ENCODE results near the gene UBE3B.

UBE3B gene

DNA sequence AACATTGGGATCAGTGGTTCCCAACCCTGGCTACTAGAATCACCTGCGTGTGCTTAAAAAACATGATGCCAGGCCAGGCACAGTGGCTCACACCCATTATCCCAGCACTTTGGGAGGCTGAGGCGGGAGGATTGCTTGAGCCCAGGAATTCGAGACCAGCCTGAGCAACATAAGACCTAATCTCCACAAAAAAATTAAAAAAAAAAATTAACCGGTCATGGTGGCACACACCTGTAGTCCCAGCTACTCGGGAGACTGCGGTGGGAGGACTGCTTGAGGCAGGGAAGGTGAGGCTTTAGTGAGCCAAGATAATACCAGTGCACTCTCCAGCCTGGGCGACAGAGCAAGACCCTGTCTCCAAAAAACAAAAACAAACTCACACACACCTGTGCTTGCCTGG lies 2.3 kb upstream of the UBE3B start:
- no peak for DNase-seq

DNA sequence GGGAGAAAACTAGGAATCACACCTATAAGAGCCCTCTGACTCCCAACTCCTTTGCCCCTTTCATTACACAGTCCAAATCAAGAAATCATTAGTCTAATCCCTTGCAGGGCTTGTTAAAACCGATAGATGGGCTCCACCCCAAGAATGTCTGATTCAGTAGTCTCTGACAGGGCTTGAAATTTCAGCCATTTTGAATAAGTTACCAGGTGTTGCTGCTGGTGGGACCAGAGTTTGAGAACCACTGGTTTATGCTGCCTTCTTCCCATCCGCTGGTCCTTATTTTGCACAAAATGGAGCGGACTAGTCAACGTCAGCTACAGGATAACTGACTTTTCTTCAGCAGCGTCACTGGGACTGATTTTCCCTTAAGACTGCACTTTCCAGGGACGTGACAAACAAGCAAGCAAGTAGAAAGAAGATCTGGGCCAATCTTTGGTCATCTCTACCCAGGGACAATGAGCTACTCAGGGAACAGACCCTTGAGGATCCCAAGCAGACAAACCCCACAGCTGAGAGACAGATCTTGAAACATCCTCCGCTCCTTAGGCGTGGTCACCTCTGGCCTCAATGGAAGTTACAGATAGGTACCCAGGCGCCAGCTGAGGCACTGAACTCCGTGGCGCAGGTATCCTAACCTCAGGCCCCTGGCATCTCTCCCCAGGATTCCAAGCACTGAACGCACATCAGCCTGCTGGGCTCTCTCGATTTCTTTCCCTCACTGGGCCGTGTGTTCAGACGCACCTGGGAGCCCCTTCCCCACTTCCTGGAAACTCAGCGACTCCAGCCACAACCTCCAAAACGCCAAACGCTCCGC lies 1.2 kb upstream of the UBE3B start:
- no peak for DNase-seq

DNA sequence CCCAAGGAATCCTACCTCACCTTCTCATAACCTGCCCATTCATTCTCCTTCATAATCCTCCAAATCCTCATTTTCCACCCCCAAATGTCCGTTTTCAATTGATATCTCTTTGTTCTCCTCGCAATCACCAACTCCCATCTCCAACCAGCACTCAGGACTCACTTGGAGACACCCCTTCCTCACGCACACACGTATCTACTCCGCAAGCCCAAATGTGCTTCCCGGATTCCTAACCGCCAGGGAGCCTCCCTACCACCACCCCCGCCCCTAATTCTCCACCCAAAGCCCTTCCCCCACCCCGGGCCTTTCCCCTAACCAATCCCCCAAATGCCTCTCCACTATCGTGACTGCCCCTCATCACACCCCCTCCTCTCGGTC lies 638 bp upstream of the UBE3B start:
- no peak for DNase-seq

GRCh38 chr12:109477963-109478315 lies 505 bp downstream of the UBE3B start:
- no peak for DNase-seq

DNA sequence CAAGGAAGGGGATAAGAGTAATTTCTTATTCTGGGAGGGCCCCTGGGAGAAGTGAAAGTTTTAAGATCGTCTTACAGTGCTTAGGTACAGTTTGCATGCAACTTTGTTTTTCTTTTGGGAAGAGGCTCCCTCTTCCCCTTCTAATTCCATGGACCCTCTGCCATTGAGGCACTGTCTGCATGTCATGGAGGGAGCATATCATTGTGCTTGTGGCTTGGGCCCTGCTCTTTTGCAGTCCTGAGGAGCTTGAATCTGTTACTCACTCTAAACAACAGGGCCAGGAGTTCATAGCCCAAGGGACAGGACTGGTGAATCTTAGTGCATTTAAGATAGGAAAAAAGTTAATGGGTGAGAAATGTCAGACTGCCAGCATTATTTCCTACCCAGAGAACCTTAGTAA lies 2.3 kb downstream of the UBE3B start:
- no peak for DNase-seq

DNA sequence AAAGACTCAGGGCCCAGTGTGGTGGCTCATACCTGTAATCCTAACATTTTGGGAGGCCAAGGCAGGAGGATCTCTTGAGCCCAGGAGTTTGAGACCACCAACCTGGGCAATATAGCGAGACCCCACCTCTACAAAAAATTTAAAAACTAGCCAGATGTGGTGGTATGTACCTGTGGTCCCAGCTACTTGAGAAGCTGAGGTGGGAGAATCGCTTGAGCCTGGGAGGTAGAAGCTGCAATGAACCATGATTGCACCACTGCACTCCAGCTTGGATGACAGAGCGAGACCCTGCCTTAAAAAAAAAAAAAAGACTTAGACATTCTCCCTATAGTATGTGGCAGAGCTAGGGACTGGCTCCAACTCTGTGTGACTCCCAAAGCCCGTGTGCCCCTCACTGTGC lies 2.9 kb downstream of the UBE3B start:
- no peak for DNase-seq

- DNase-seq, result no peak
Observed at GRCh38 chr12:109481863-109482262, 4.4 kb downstream of the UBE3B start.

- DNase-seq, result no peak
Observed at GRCh38 chr12:109482491-109482890, 5.1 kb downstream of the UBE3B start.

DNA sequence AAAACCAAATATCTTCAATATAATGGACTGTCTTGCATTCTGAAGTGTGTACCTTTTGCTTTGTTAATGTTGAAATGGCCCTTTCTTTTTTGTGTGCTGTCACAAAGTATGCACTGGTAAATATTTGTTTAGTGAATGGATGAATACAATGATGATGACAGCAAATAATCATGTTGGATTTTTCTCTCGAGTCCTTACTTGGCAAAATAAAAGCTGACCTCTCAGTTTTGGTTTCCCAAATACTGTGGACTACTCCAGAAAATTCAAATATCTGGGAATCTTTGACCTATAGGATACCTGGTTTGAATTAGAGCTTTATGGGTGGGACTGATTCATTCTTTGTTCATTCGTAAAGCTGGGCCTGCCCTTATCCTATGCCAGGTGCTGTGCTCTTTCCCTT lies 5.5 kb downstream of the UBE3B start:
- DNase-seq, result no peak

DNA sequence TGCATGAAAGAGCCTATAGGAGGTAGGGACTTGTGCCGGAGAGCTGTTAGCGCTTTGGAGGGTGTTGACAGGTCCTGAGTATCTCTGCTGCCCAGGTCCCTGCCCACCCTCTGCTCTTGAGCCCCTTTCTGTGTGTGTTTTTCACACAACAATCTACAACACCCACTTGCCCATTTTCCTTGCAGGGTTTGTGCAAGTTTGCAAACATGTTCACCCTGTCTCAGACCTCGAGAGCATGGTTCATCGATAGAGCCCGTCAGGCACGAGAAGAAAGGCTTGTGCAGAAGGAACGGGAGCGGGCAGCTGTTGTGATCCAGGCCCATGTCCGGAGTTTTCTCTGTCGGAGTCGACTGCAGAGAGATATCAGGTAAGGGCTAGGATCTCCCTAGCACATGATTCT lies 5.9 kb downstream of the UBE3B start:
- no peak for DNase-seq

DNA sequence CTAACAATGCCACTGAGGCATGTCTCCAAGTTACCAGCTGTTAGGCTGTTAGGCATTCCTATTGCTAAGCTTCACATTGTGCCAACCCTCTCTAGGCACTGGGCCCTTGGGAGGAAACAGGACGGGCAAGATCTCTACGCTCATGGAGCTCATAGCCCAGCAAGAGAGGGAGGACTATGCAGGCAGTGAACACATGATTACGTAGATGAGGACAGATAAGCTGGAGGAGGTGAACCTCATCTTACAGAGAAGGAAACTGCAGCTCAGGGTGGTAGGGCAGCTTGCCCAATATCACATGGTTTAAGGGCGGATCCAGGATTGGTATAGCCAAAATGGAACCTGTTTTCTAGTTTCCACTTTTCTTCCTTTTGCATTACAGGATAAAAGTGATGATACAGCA lies 7.8 kb downstream of the UBE3B start:
- DNase-seq, result no peak

- DNase-seq, result no peak
Observed at GRCh38 chr12:109487181-109488050, 10.0 kb downstream of the UBE3B start.

- no peak for DNase-seq
Observed at GRCh38 chr12:109488051-109488665, 10.7 kb downstream of the UBE3B start.

DNA sequence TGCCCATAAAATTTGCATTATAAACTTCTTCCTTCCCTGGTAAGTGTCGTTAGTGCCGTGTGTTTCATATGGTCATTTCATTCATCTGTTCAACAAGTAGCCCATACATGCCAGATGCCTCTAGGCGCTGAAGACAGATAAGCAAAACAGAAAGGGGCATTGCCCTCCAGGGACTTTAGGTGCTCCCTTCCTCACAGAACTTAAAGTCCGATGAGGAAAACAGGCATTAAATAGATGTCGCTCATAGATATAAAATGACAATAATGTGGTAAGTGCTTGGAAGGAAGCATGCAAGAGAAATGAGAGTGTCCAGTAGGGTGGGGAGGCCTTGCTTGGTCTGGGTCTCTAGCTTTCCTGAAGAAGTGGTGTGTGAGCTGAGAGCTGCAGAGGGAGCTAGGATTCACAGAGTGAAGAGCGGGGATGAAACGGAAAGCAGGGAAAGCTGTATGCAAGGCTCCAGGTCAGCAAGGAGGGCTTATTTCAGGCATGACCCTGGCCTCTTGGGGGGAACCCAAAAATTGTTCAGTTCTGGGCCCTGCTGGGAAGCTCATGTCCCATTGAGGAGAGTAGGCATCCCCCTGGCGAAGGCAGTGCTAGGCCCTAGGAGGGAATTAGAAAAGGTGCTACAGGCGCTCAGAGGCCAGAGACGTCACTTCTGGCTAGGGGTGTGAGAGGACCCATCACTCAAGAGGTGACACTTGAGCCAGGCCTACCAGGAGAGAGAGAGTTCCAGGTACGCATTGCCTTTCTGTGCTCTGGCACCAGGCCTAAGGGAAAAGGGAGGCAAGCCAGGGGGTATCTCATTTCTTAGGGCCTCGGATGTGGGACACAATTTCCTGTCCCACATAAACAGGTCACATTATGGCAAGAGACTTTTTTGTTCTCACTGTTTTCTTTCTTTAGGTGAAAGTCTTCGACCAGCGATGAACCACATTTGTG lies 11.9 kb downstream of the UBE3B start:
- DNase-seq, result no peak

GRCh38 chr12:109489955-109490565 lies 12.6 kb downstream of the UBE3B start:
- no peak for DNase-seq

- no peak for DNase-seq
Observed at GRCh38 chr12:109491671-109492070, 14.2 kb downstream of the UBE3B start.

GRCh38 chr12:109492371-109492770 lies 14.9 kb downstream of the UBE3B start:
- DNase-seq, result no peak

DNA sequence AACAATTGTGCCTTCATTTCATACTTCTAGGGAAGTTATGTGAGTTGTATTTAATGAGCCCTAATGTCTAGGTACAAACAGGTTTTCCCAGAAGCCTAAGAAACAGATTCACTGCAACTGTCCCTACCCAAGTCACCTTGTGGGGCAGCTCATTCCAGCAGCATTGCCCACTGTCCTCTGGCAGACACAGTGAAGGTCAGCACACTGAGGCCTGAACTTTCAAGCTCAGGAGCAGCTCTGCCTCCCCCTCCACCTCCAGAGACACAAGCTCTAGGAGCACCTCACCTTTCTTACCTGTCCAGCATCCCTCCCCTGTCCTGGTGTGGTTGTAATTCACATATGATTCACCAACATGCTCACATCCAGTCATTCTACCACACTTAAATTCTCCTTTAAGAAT lies 15.7 kb downstream of the UBE3B start:
- no peak for DNase-seq

DNA sequence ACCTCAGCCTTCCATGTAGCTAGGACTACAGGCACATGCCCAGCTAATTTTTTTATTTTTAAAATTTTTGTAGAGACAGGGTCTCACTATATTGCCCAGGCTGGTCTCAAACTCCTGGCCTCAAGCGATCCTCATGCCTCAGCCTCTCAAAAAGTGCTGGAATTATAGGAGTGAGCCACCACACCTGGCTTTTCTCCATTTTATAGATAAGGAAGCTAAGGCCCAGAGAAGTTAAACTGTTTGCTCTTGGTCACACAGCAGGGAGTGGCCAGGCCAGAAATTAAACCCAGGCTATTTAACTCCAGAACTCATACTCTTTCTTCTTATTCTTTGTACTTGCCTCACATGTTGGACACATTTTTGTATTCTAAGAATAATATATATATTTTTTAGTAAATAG lies 16.5 kb downstream of the UBE3B start:
- DNase-seq, result no peak

DNA sequence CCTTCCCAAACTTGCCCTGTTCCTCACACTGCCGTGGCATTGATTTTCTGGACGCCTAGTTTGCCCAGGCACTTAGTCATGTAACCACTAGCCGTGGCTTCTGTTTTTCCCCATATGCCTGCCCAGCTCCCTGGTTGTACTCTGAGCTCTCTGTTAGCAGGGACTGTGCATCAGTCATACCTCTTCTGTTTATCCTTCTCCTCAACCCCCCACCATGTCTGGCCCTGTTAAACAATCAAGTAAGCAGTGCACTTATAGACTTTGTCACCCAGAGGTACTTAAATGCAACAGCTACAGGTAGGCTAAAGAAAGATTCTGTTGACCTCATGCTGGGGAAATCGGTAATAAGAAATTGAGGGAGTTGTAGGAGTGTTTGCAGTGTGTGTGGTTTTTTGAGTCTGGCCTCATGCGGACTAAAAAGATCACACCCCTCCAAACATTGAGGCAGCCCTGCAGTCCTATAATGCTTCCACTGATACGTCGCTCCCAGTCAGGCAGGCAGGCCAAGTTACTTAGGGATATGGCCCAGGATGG lies 17.0 kb downstream of the UBE3B start:
- no peak for DNase-seq

DNA sequence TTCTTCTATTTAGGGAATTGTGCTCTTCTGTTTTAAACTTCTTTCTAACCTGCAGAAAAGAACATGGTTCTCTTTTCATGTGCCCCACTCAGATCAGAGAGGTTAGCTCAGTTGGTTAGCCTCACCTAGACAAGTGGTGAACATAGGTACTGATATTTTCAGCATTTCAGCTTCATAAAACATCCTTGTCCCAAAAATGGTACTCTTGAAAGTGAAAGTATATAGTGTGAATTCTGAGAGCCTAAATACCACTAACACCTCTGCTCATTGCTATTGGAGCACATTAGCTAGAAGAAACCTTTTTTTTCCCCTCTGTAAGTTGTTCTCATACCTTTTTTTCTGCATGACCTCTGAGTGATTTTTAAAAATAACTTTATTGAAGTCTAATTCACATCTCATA lies 17.6 kb downstream of the UBE3B start:
- no peak for DNase-seq

DNA sequence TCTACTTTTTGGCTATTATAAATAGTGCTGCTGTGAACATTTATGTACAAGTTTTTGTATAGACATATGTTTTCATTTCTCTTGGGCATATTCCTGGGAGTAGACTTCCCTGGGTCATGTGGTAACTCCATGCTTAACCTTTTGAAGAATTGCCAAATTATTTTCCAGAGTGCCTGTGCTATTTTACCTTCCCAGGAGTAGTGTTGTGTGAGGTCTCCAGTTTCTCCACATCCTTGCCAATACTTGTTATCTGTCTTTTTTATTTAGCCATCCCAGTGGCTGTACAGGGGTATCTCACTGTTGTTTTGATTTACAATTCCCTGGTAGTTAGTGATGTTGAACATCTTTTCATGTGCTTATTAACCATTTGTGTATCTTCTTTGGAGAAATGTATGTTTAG lies 18.9 kb downstream of the UBE3B start:
- no peak for DNase-seq

Measured in NCI-H1436 treated with DMSO at 0.1 percent for 48 hours (cell line).